Bronchial epithelial cell (primary cell): ENCODE results near the gene NSMCE1. TPM values are rescaled to one million over a fixed set of nuclear protein-coding genes. Genes with fewer than 3 reads are reported as not detected.
A peak's percentile ranks its signal among the peaks of the same experiment; 100 is the strongest.

Source experiments
- DNase-seq: peaks from one replicate; pipeline ENCODE4 v3.0.0-alpha.2; 2010; ENCODE audit warnings: low read depth
- FAIRE-seq: peaks from 2 replicates; lab custom pipeline; 2011; peaks lifted over from hg19 to GRCh38; lab: Jason Lieb, UNC
- H3K27me3 ChIP-seq: 2 replicates; pipeline ENCODE4 v1.5.1; 2011; ENCODE audit warnings: low read length; ENCODE audit not compliant: control insufficient read depth, insufficient read depth
- H3K36me3 ChIP-seq: 2 replicates; pipeline ENCODE4 v1.5.1; 2011; ENCODE audit warnings: low read length; ENCODE audit not compliant: control insufficient read depth, insufficient read depth
- H3K4me3 ChIP-seq: 2 replicates; pipeline ENCODE4 v1.5.1; 2011; ENCODE audit warnings: mild to moderate bottlenecking, low read depth, low read length, control low read depth
- total RNA-seq: library from RNA; depleted of rRNA; stranded (reverse); fragments of >200 nt; gene quantifications from 2 replicates; pipeline ENCODE4 v1.2.1, GENCODE V29; 2014
- TF ChIP-seq, protein P1 (sequence below): IDR thresholded peaks from 2 replicates; pipeline ENCODE4 v1.5.1; 2011; ENCODE audit warnings: mild to moderate bottlenecking, moderate library complexity, low read length, control low read depth, inconsistent platforms; ENCODE audit not compliant: insufficient read depth, severe bottlenecking

NSMCE1 gene
- total RNA-seq, 1 donor from 2014 or later: 111 TPM

DNA sequence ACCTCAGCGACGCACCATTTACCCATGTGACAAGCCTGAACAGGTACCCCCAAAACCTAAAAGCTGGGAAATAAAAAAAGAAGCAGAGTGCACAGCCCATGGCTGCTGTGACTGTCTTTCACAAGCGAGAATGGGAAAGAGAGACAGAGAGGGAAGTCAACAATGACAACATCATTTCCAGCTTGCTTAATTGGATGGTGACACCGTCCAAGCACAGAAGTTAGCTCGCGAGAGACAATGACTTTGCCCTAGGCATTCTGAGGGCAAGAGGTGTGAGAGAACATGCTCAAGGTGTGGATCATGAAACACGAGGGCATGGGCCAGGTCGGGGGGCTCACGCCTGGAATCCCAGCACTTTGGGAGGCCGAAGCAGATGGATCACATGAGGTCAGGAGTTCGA, 19.3 kb upstream of the NSMCE1 start:
- DNase-seq: no peak
- TF ChIP-seq, protein P1, sequence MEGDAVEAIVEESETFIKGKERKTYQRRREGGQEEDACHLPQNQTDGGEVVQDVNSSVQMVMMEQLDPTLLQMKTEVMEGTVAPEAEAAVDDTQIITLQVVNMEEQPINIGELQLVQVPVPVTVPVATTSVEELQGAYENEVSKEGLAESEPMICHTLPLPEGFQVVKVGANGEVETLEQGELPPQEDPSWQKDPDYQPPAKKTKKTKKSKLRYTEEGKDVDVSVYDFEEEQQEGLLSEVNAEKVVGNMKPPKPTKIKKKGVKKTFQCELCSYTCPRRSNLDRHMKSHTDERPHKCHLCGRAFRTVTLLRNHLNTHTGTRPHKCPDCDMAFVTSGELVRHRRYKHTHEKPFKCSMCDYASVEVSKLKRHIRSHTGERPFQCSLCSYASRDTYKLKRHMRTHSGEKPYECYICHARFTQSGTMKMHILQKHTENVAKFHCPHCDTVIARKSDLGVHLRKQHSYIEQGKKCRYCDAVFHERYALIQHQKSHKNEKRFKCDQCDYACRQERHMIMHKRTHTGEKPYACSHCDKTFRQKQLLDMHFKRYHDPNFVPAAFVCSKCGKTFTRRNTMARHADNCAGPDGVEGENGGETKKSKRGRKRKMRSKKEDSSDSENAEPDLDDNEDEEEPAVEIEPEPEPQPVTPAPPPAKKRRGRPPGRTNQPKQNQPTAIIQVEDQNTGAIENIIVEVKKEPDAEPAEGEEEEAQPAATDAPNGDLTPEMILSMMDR: no peak
- FAIRE-seq: no peak
- Histone ChIP-seq H3K4me3 (no peak overlapping the region), H3K27me3 (no peaks in the 10 kb centered on the region), H3K36me3 (no peaks in the 10 kb centered on the region)

DNA sequence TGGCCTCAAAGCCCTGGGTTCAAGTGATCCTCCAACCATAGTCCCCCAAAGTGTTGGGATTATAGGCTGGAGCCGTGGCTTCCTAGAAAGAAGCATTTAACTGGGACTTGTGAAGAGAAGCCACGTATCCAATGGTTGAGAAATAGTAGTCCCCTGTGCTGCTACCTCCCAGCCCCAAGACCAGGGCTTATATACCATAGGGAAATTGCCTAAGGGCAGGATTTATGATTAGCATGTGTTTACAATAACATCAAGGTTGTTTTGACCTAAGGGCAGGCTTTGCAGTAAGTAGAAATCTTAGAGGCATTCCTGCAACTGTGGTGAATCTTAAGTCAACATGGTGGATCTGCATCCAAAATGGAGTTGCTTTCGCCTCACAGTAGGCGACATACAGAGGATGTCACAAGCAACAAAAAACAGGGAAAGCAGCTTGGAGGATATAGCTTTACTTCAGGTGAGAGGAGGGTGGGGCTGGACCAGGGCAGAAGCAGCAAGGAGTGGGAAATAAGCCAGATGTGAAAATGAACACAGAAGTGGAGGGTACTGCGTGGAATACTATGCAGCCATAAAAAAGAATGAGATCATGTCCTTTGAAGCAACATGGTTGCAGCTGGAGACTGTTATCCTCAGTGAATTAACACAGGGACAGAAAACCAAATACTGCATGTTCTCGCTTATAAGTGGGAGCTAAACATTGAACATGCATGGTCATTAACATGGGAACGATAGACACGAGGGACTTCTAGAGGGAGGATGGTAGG, 18.7 kb upstream of the NSMCE1 start:
- no peak for DNase-seq
- Histone ChIP-seq H3K4me3 (no peak overlapping the region), H3K27me3 (no peaks in the 10 kb centered on the region), H3K36me3 (no peaks in the 10 kb centered on the region)
- TF ChIP-seq, protein P1: no peak
- no peak for FAIRE-seq

DNA sequence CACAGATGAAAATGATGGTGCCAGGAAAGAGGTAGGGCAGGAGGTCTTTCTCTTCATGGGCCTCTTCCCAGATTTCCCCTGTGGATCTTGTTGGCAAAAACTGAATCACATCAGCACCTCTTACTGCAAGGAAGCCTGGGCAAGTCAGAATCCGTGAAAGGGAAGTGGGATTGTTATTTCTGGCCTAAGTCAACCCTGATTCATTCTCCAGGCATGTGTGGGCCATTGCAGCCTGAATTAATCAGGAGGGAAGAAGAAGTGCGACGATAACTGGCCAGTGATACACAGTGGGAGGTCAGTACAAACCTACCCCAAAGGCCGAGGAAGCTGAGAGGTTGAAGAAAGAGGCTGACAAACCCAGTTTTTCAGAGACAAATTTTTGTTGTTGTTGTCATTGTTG, 17.9 kb upstream of the NSMCE1 start:
- H3K4me3 ChIP-seq: no peak overlapping the region
- H3K36me3 ChIP-seq: no peaks in the 10 kb centered on the region
- DNase-seq (peak; percentile 98), FAIRE-seq (no peak)
- H3K27me3 ChIP-seq: no peaks in the 10 kb centered on the region
- TF ChIP-seq, protein P1: no peak

DNA sequence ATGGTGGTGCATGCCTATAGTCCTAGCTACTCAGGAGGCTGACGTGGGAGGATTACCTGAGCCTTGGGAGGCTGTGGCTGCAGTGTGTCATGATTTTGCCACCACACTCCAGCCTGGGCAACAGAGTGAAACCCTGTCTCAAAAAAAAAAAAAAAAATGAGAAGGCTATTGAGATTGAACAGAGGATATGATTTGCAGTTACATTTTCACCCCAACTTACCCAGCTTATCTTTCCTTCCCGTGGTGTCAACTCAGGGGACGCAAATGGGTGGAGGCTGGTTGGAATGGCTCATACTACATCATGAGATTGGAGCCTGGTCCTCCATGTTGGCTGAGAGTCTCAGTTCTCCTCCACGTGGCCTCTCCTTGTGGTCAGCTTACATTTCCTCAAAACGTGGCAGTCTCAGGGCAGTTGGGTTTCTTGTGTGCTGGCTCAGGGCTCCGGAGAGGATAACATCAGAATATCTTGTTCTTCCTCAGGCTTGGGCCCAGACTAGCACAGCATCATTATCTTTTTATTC, 17.2 kb upstream of the NSMCE1 start:
- FAIRE-seq (no peak), DNase-seq (no peak)
- Histone ChIP-seq H3K27me3 (no peaks in the 10 kb centered on the region), H3K4me3 (no peak overlapping the region), H3K36me3 (no peaks in the 10 kb centered on the region)
- TF ChIP-seq, protein P1: no peak

DNA sequence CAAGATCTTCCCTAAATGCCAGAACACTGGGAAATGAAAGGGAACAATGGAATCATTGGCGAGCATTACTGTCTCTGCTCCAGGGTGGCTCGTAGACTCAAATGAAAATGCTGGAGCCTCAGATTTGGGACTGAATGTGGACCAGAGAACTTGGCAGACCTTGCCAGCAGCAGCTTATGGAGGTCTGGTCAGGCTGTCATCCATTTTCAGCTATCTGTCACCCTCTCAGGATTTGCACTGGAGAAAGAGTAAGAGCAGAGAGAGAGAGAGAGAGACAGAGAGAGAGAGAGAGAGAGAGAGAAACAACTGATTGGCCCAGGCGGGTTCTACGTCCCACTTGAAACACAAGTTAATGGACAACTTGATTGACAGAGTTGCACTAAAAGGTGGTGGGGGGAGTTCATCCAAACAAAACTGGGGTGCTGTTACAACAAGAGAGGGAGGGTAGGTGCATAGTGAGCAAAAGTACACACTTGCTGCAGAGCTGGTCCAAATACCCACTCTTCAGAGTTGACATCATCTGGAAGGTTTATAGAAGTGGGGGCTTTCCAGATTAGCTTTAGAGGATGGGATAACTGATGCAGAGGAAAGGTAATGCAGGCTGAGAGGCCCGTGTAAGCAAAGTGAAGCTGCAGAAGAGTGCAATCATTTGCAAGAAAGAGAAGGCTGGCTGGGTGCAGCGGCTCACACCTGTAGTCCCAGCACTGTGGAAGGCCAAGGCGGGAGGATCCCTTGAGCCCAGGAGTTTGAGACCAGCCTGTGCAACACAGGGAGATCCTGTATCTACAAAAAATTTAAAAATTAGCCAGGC, 16.5 kb upstream of the NSMCE1 start:
- no peak for DNase-seq
- Histone ChIP-seq H3K36me3 (no peaks in the 10 kb centered on the region), H3K27me3 (no peaks in the 10 kb centered on the region), H3K4me3 (no peak overlapping the region)
- TF ChIP-seq, protein P1: no peak
- FAIRE-seq: no peak
